SJSA1 (cell line): ENCODE data around the gene RCAN1. TPM values are rescaled to one million over a fixed set of nuclear protein-coding genes. Genes with fewer than 3 reads are reported as not detected.

ENCODE experiments used
- DNase-seq, 2 experiments: peaks; one replicate each; pipeline ENCODE4 v3.0.0-alpha.2; 2015 to 2020; ENCODE audit warnings: low spot score in 2 of 2, low read depth in 1 of 2
- H3K27ac ChIP-seq: fragments of 250-450 bp; sonication (Bioruptor Pico); 2 replicates; pipeline ENCODE4 v1.5.1; 2020; ENCODE audit warnings: mild to moderate bottlenecking, moderate library complexity
- H3K27me3 ChIP-seq: fragments of 250-450 bp; sonication (Bioruptor Pico); replicated peaks from 2 replicates; pipeline ENCODE4 v1.5.1; 2020; ENCODE audit warnings: mild to moderate bottlenecking, moderate library complexity
- H3K36me3 ChIP-seq: fragments of 250-450 bp; sonication (Bioruptor Pico); 2 replicates; pipeline ENCODE4 v1.5.1; 2020; ENCODE audit warnings: mild to moderate bottlenecking
- H3K4me1 ChIP-seq: fragments of 250-450 bp; sonication (Bioruptor Pico); replicated peaks from 2 replicates; pipeline ENCODE4 v1.6.1; 2021; ENCODE audit warnings: mild to moderate bottlenecking
- H3K4me3 ChIP-seq: fragments of 250-450 bp; sonication (Bioruptor Pico); 2 replicates; pipeline ENCODE4 v1.5.1; 2020; ENCODE audit warnings: mild to moderate bottlenecking
- H3K9me3 ChIP-seq: fragments of 250-450 bp; sonication (Bioruptor Pico); replicated peaks from 2 replicates; pipeline ENCODE4 v1.5.1; 2020; ENCODE audit warnings: mild to moderate bottlenecking
- total RNA-seq: library from RNA; depleted of rRNA; stranded (reverse); fragments of >200 nt; shearing (Covaris generic); gene quantifications from 2 replicates; pipeline ENCODE4 v1.2.3, GENCODE V29; 2014

The RCAN1 gene
- total RNA-seq, 1 experiment from 2014 or later, result 132 TPM

- Histone ChIP-seq H3K9me3 (no peaks in the 10 kb centered on the region), H3K4me1 (peaks cover 40% of the 10 kb centered on the region), H3K27me3 (no peaks in the 10 kb centered on the region), H3K36me3 (no peaks in the 10 kb centered on the region), H3K27ac (no peak overlapping the region), H3K4me3 (no peak overlapping the region)
- DNase-seq, result no peak
These were observed 24.3 kb upstream of the RCAN1 start for GRCh38 chr21:34639250-34639649.

GRCh38 chr21:34636961-34637360 lies 22.0 kb upstream of the RCAN1 start:
- no peak overlapping the region for H3K4me3 ChIP-seq
- H3K27me3 ChIP-seq, result no peaks in the 10 kb centered on the region
- H3K36me3 ChIP-seq, result no peaks in the 10 kb centered on the region
- H3K4me1 ChIP-seq, result peaks cover 31% of the 10 kb centered on the region
- H3K9me3 ChIP-seq, result no peaks in the 10 kb centered on the region
- DNase-seq, result no peak
- no peak overlapping the region for H3K27ac ChIP-seq

GRCh38 chr21:34635307-34635706 lies 20.4 kb upstream of the RCAN1 start:
- no peak overlapping the region for H3K4me3 ChIP-seq
- no peaks in the 10 kb centered on the region for H3K9me3 ChIP-seq
- H3K27me3 ChIP-seq, result no peaks in the 10 kb centered on the region
- no peak overlapping the region for H3K27ac ChIP-seq
- H3K36me3 ChIP-seq, result no peaks in the 10 kb centered on the region
- no peak for DNase-seq
- H3K4me1 ChIP-seq, result peaks cover 16% of the 10 kb centered on the region

GRCh38 chr21:34632498-34632897 lies 17.6 kb upstream of the RCAN1 start:
- no peaks in the 10 kb centered on the region for H3K27me3 ChIP-seq
- H3K9me3 ChIP-seq, result no peaks in the 10 kb centered on the region
- H3K27ac ChIP-seq, result no peak overlapping the region
- H3K4me3 ChIP-seq, result no peak overlapping the region
- no peak for DNase-seq
- H3K36me3 ChIP-seq, result no peaks in the 10 kb centered on the region
- 0 out of 2 replicates have a peak, but pooled peaks cover 5% of the 10 kb centered on the region for H3K4me1 ChIP-seq

- H3K27me3 ChIP-seq, result no peaks in the 10 kb centered on the region
These were observed 15.7 kb upstream of the RCAN1 start for GRCh38 chr21:34630536-34631143.

GRCh38 chr21:34626131-34626530 lies 11.2 kb upstream of the RCAN1 start:
- no peaks in the 10 kb centered on the region for H3K36me3 ChIP-seq
- H3K9me3 ChIP-seq, result no peaks in the 10 kb centered on the region
- H3K27ac ChIP-seq, result no peak overlapping the region
- no peaks in the 10 kb centered on the region for H3K27me3 ChIP-seq
- H3K4me3 ChIP-seq, result no peak overlapping the region
- no peaks in the 10 kb centered on the region for H3K4me1 ChIP-seq
- DNase-seq, result no peak

More at GRCh38 chr21:34630536-34631143, 15.7 kb upstream of the RCAN1 start:
- H3K4me3 ChIP-seq, result no peak overlapping the region
- H3K36me3 ChIP-seq, result no peaks in the 10 kb centered on the region
- H3K9me3 ChIP-seq, result no peaks in the 10 kb centered on the region
- DNase-seq, result peak in 1 of 2 experiments; percentile 46
- H3K27ac ChIP-seq, result no peak overlapping the region
- 0 out of 2 replicates have a peak, but pooled peaks cover 5% of the 10 kb centered on the region for H3K4me1 ChIP-seq

GRCh38 chr21:34625030-34625593 lies 10.2 kb upstream of the RCAN1 start:
- no peaks in the 10 kb centered on the region for H3K27me3 ChIP-seq

GRCh38 chr21:34623516-34623915 lies 8.6 kb upstream of the RCAN1 start:
- Histone ChIP-seq H3K4me1 (no peaks in the 10 kb centered on the region), H3K27me3 (no peaks in the 10 kb centered on the region), H3K36me3 (no peaks in the 10 kb centered on the region), H3K9me3 (no peaks in the 10 kb centered on the region), H3K4me3 (no peak overlapping the region), H3K27ac (no peak overlapping the region)
- DNase-seq, result no peak

More at GRCh38 chr21:34625030-34625593, 10.2 kb upstream of the RCAN1 start:
- Histone ChIP-seq H3K4me1 (no peaks in the 10 kb centered on the region), H3K27ac (no peak overlapping the region), H3K9me3 (no peaks in the 10 kb centered on the region), H3K4me3 (no peak overlapping the region), H3K36me3 (no peaks in the 10 kb centered on the region)
- no peak for DNase-seq

GRCh38 chr21:34621434-34622350 lies 6.8 kb upstream of the RCAN1 start:
- no peaks in the 10 kb centered on the region for H3K4me1 ChIP-seq
- H3K9me3 ChIP-seq, result no peaks in the 10 kb centered on the region
- H3K4me3 ChIP-seq, result no peak overlapping the region
- DNase-seq, result no peak
- no peak overlapping the region for H3K27ac ChIP-seq
- H3K27me3 ChIP-seq, result no peaks in the 10 kb centered on the region
- no peaks in the 10 kb centered on the region for H3K36me3 ChIP-seq

GRCh38 chr21:34619841-34620665 lies 5.1 kb upstream of the RCAN1 start:
- no peak overlapping the region for H3K27ac ChIP-seq
- no peaks in the 10 kb centered on the region; the same call in 1 of the 2 replicates for H3K36me3 ChIP-seq
- no peak for DNase-seq
- no peaks in the 10 kb centered on the region for H3K9me3 ChIP-seq
- no peaks in the 10 kb centered on the region for H3K27me3 ChIP-seq
- no peaks in the 10 kb centered on the region for H3K4me1 ChIP-seq
- H3K4me3 ChIP-seq, result no peak overlapping the region

- Histone ChIP-seq H3K4me1 (peaks cover 4% of the 10 kb centered on the region), H3K4me3 (no peak overlapping the region), H3K27ac (no peak overlapping the region), H3K36me3 (no peaks in the 10 kb centered on the region; the same call in 1 of the 2 replicates), H3K27me3 (no peaks in the 10 kb centered on the region), H3K9me3 (no peaks in the 10 kb centered on the region; the same call in 1 of the 2 replicates)
- no peak for DNase-seq
These were observed 4.0 kb upstream of the RCAN1 start for GRCh38 chr21:34618941-34619340.

GRCh38 chr21:34617753-34618339 lies 2.9 kb upstream of the RCAN1 start:
- H3K4me1 ChIP-seq, result peaks cover 10% of the 10 kb centered on the region
- no peak overlapping the region for H3K4me3 ChIP-seq
- no peaks in the 10 kb centered on the region; the same call in 1 of the 2 replicates for H3K36me3 ChIP-seq
- no peaks in the 10 kb centered on the region for H3K27me3 ChIP-seq
- no peak for DNase-seq
- H3K9me3 ChIP-seq, result no peaks in the 10 kb centered on the region; the same call in 1 of the 2 replicates
- no peak overlapping the region for H3K27ac ChIP-seq

- DNase-seq, result no peak
- H3K4me3 ChIP-seq, result peak overlapping the region; percentile 94
- no peak overlapping the region for H3K27ac ChIP-seq
- no peaks in the 10 kb centered on the region for H3K27me3 ChIP-seq
- peaks cover 10% of the 10 kb centered on the region for H3K4me1 ChIP-seq
- H3K9me3 ChIP-seq, result no peaks in the 10 kb centered on the region; the same call in 1 of the 2 replicates
- H3K36me3 ChIP-seq, result no peaks in the 10 kb centered on the region; the same call in 1 of the 2 replicates
These were observed 538 bp upstream of the RCAN1 start for GRCh38 chr21:34615487-34615814.
